ENCODE results near the gene ZNF273.
"Not testable (repeated sequence)": the region's sequence is repeated elsewhere in the genome, so short reads cannot be mapped to it uniquely, and the experiment has no call there.

The ZNF273 gene

GRCh38 chr7:64888901-64889685 lies 14.0 kb upstream of the ZNF273 start:
- DNase-seq (ENCODE audit: low spot score), result no peak

- no peak for DNase-seq (ENCODE audit: low spot score)
These were observed 13.3 kb upstream of the ZNF273 start for GRCh38 chr7:64889686-64890162.

GRCh38 chr7:64890273-64890672 lies 12.8 kb upstream of the ZNF273 start:
- not testable (repeated sequence) for DNase-seq (ENCODE audit: low spot score)

GRCh38 chr7:64890761-64891362 lies 12.2 kb upstream of the ZNF273 start:
- DNase-seq (ENCODE audit: low spot score), result no peak

- not testable (repeated sequence) for DNase-seq (ENCODE audit: low spot score)
These were observed 11.6 kb upstream of the ZNF273 start for GRCh38 chr7:64891363-64892081.

GRCh38 chr7:64892116-64892515 lies 11.0 kb upstream of the ZNF273 start:
- DNase-seq (ENCODE audit: low spot score), result no peak

- no peak for DNase-seq (ENCODE audit: low spot score)
These were observed 10.3 kb upstream of the ZNF273 start for GRCh38 chr7:64892666-64893309.

- no peak for DNase-seq (ENCODE audit: low spot score)
These were observed 9.7 kb upstream of the ZNF273 start for GRCh38 chr7:64893401-64893800.

- not testable (repeated sequence) for DNase-seq (ENCODE audit: low spot score)
These were observed 640 bp upstream of the ZNF273 start for GRCh38 chr7:64902461-64902805.

- no peak for DNase-seq (ENCODE audit: low spot score)
These were observed 935 bp downstream of the ZNF273 start for GRCh38 chr7:64904008-64904407.

GRCh38 chr7:64905133-64905532 lies 2.1 kb downstream of the ZNF273 start:
- no peak for DNase-seq (ENCODE audit: low spot score)

- DNase-seq (ENCODE audit: low spot score), result no peak
These were observed 2.5 kb downstream of the ZNF273 start for GRCh38 chr7:64905547-64905946.

- no peak for DNase-seq (ENCODE audit: low spot score)
These were observed 4.7 kb downstream of the ZNF273 start for GRCh38 chr7:64907641-64908326.

GRCh38 chr7:64908358-64908757 lies 5.3 kb downstream of the ZNF273 start:
- DNase-seq (ENCODE audit: low spot score), result no peak

- no peak for DNase-seq (ENCODE audit: low spot score)
These were observed 11.5 kb downstream of the ZNF273 start for GRCh38 chr7:64914557-64914956.

- DNase-seq (ENCODE audit: low spot score), result not testable (repeated sequence)
These were observed 12.2 kb downstream of the ZNF273 start for GRCh38 chr7:64915301-64915700.

- DNase-seq (ENCODE audit: low spot score), result not testable (repeated sequence)
These were observed 25.4 kb downstream of the ZNF273 start for GRCh38 chr7:64928252-64929187.

- no peak for DNase-seq (ENCODE audit: low spot score)
These were observed 31.4 kb downstream of the ZNF273 start for GRCh38 chr7:64934478-64934877.

GRCh38 chr7:64938540-64938939 lies 35.5 kb downstream of the ZNF273 start:
- no peak for DNase-seq (ENCODE audit: low spot score)

GRCh38 chr7:64940021-64940420 lies 36.9 kb downstream of the ZNF273 start:
- not testable (repeated sequence) for DNase-seq (ENCODE audit: low spot score)

All from Ammon's horn (tissue), 1 donor.